Heart right ventricle (tissue), 16 donors: ENCODE results near the gene GABRQ. TPM values are rescaled to one million over a fixed set of nuclear protein-coding genes. Genes with fewer than 3 reads are reported as not detected.
A peak's percentile ranks its signal among the peaks of the same experiment; 100 is the strongest.

ENCODE experiments used
- ATAC-seq, 8 donors: fragments of 200-7000 bp; cut with Tn5 transposase; one replicate each; pipeline ENCODE4 v1.9.1; 2020; ENCODE audit warnings: mild to moderate bottlenecking in 8 of 8, moderate library complexity in 8 of 8, moderate number of reproducible peaks in 1 of 8
- DNase-seq, 2 donors: peaks; one replicate each; pipeline ENCODE4 v3.0.0-alpha.2; 2020
- H3K27ac ChIP-seq, 10 donors: fragments of 200-600 bp; sonication (generic) in 2 of 10; one replicate each; pipeline versions ENCODE4 v1.5.0 to v1.8.0; 2020 to 2022; ENCODE audit warnings: mild to moderate bottlenecking in 3 of 10
- H3K27me3 ChIP-seq, 7 donors: fragments of 200-600 bp; one replicate each; pipeline ENCODE4 v1.8.0; 2021 to 2022; ENCODE audit warnings: mild to moderate bottlenecking in 2 of 7
- H3K36me3 ChIP-seq, 9 donors: fragments of 200-600 bp; sonication (generic) in 1 of 9; one replicate each; pipeline versions ENCODE4 v1.5.0 to v1.8.0; 2020 to 2022; ENCODE audit warnings: mild to moderate bottlenecking in 2 of 9
- H3K4me1 ChIP-seq, 9 donors: fragments of 200-600 bp; sonication (generic) in 1 of 9; one replicate each; pipeline versions ENCODE4 v1.5.0 to v1.8.0; 2020 to 2022; ENCODE audit warnings: mild to moderate bottlenecking in 4 of 9
- H3K4me3 ChIP-seq, 10 donors: fragments of 200-600 bp; sonication (generic) in 2 of 10; one replicate each; pipeline versions ENCODE4 v1.5.0 to v1.8.0; 2020 to 2022; ENCODE audit warnings: mild to moderate bottlenecking in 7 of 10, moderate library complexity in 2 of 10
- H3K9me3 ChIP-seq, 11 donors: fragments of 200-600 bp in 10 of 11; sonication (generic) in 2 of 11; one replicate each; pipeline versions ENCODE4 v1.5.0 to v1.8.0; 2013 to 2022; ENCODE audit warnings: mild to moderate bottlenecking in 2 of 11, control low read depth in 1 of 11, moderate library complexity in 1 of 11
- CTCF ChIP-seq, 9 donors: fragments of 200-600 bp; sonication (generic) in 2 of 9; IDR thresholded peaks; one replicate each; pipeline versions ENCODE4 v1.5.0 to v1.8.0; 2021 to 2022; ENCODE audit warnings: antibody characterized with exemption in 9 of 9, mild to moderate bottlenecking in 5 of 9, moderate library complexity in 1 of 9
- WGBS, 2 donors: extraction: QIAGEN DNeasy Blood & Tissue Kit; methylation state at CpG; one replicate each; pipeline ENCODE4 v1.1.7; 2013; ENCODE audit warnings: inconsistent platforms in 1 of 2; 5-methylcytosine and 5-hydroxymethylcytosine counted together
- intact Hi-C, 10 donors: fragments of 100-400 bp; cut with DNase I; formaldehyde crosslinking; loops; one replicate each; pipeline versions ENCODE4 v1.11.1 to v1.14.2; 2022
- polyA plus RNA-seq, 2 donors: library from polyadenylated mRNA; stranded (reverse); fragments of 200-250 nt; gene quantifications; one replicate each; pipeline ENCODE4 v1.2.3, GENCODE V29; 2013
- total RNA-seq, 10 donors: library from RNA; stranded (reverse); fragmentation: NEBNext Ultra II Directional in 3 of 10; extraction: Animal tissue kit (Norgen Biotek cat#: 25700) in 3 of 10; gene quantifications; one replicate each; pipeline versions ENCODE4 v1.2.1 to v1.2.4, GENCODE V29; 2021 to 2023
- donor health status: Arrhythmogenic right ventricular cardiomyopathy.
- donor health status: ischemic (EF 13 %, LVEDD 7.1; RV severe dilation, severe dysfunction).
- donor health status: healthy with polysubstance abuse.
- donor health status: DM: no; HTN: yes; CAD: no.
- donor health status: DM: no; HTN: no; CAD: no.
- donor health status: ischemic (EF 25% LVEDD 6.9; RV normal size, moderate dysfunction).
- donor health status: ischemic (EF 25% LVEDD 5.7; RV mildly dilated, moderate dysfunction).
- donor health status: healthy.
- donor health status: DM: yes; HTN: yes; CAD: no.
- donor health status: Ischemic cardiomyopathy.
- donor health status: ischemic (EF 35%, LVEDD 5.7; RV mildly dilated, moderate dysfunction).
- donor health status: nonischemic (EF 11% LVEDD 7.7; RV severe dilation, severe dysfunction).
- donor health status: DM: yes; HTN: yes; CAD: no.
- donor health status: PGD.
- donor health status: ischemic (EF 29% LVEDD 5.4; RV normal size, mild dysfunction).
- donor health status: nonischemic (EF 23%, LVEDD 6.1; RV moderate dilation, normal function).

The GABRQ gene
- total and polyA plus RNA-seq, 12 donors, result 0.05 to 0.11 (median 0.06) TPM; not detected in 9

DNA sequence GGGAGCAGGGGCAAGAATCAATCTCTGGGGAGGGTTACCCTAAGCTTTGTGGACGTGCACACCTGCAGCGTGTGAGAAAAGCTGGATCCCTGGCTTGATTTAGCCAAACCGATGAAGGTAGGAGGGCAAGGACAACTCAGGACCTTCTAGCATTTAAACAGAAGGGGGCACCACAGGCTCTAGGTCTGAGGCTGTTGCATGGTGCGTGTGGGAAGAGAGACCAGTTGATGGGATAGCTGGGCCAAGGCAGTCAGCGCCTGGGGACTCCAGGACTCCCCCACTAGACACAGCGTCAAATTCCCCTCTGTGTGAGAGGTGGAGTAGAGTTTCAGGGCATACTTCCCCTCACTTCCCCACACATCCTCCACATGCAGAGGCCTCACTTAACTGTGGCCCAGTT, 4.3 kb downstream of the GABRQ start:
- Histone ChIP-seq H3K27me3 (peaks cover 0 to 54% (median 24%) of the 10 kb centered on the region in 7 donors), H3K36me3 (no peaks in the 10 kb centered on the region), H3K9me3 (no peaks in the 10 kb centered on the region), H3K4me3 (no peak overlapping the region), H3K27ac (no peak overlapping the region), H3K4me1 (no peaks in the 10 kb centered on the region)
- 42 to 55% methylated on average over 5 to 6 of the region's 6 CpGs for WGBS, 2 donors
- intact Hi-C loops, result loop anchor here in 7 of 10 donors (2.0 to 5.0 kb wide), 3 partner anchors 175 to 177 kb away; no protein-coding TSS in a partner anchor
- peak in 6 of 9 donors; percentile 10 to 33 (median 22) for TF ChIP-seq CTCF (IDR thresholded peaks at IDR 0.05)
- DNase-seq (no peak), ATAC-seq (peak in 2 of 8 donors; percentile 57 to 62)

- no peak overlapping the region for H3K4me3 ChIP-seq
- intact Hi-C loops, result loop anchor here in 7 of 10 donors (2.0 to 5.0 kb wide), 3 partner anchors 174 to 176 kb away; no protein-coding TSS in a partner anchor
- 72 to 80% methylated on average over 11 of the region's 11 CpGs for WGBS, 2 donors
Observed at GRCh38 chrX:152642931-152643564, 5.4 kb downstream of the GABRQ start.

DNA sequence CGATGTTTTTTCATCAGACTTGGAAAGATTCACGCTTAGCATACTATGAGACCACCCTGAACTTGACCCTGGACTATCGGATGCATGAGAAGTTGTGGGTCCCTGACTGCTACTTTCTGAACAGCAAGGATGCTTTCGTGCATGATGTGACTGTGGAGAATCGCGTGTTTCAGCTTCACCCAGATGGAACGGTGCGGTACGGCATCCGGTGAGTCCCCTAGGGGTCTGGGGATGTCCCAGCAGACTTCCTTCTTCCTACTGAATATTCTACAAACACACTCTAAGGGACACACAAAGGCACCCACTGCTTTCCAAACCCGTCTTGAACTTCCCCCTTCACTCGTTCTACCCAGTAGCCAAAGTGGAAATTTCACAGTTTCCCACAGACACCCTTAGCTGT, 9.3 kb downstream of the GABRQ start:
- Histone ChIP-seq H3K27me3 (peaks cover 0 to 4% (median 0%) of the 10 kb centered on the region in 7 donors), H3K4me3 (no peak overlapping the region), H3K36me3 (no peaks in the 10 kb centered on the region), H3K9me3 (no peaks in the 10 kb centered on the region), H3K4me1 (no peaks in the 10 kb centered on the region), H3K27ac (no peak overlapping the region)
- no peak for TF ChIP-seq CTCF (IDR thresholded peaks at IDR 0.05)
- WGBS, 2 donors, result 86 to 88% methylated on average over 12 of the region's 12 CpGs
- ATAC-seq (no peak), DNase-seq (no peak)
- intact Hi-C loops, result loop anchor here in 1 of 10 donors (5.0 kb wide), 1 partner anchor 945 kb away; no protein-coding TSS in a partner anchor

More at GRCh38 chrX:152642931-152643564, 5.4 kb downstream of the GABRQ start:
- Histone ChIP-seq H3K4me1 (no peaks in the 10 kb centered on the region), H3K36me3 (no peaks in the 10 kb centered on the region), H3K9me3 (no peaks in the 10 kb centered on the region), H3K27ac (no peak overlapping the region), H3K27me3 (peaks cover 0 to 43% (median 14%) of the 10 kb centered on the region in 7 donors)
- no peak for ATAC-seq
- no peak for TF ChIP-seq CTCF (IDR thresholded peaks at IDR 0.05)
- no peak for DNase-seq

- 84 to 86% methylated on average over 5 of the region's 5 CpGs for WGBS, 2 donors
Observed at GRCh38 chrX:152647978-152648377, 10.3 kb downstream of the GABRQ start.

More at GRCh38 chrX:152647978-152648377, 10.3 kb downstream of the GABRQ start:
- intact Hi-C loops, result loop anchor here in 1 of 10 donors (5.0 kb wide), 1 partner anchor 946 kb away; no protein-coding TSS in a partner anchor
- no peak for TF ChIP-seq CTCF (IDR thresholded peaks at IDR 0.05)
- Histone ChIP-seq H3K4me1 (no peaks in the 10 kb centered on the region), H3K9me3 (no peaks in the 10 kb centered on the region), H3K27ac (no peak overlapping the region), H3K36me3 (no peaks in the 10 kb centered on the region), H3K4me3 (no peak overlapping the region), H3K27me3 (no peaks in the 10 kb centered on the region)
- DNase-seq, result no peak
- no peak for ATAC-seq
